Memory B cell (primary cell): ENCODE data around the gene IFT57.

Experiments
- ATAC-seq: fragments of 150-1000 bp; cut with Tn5 transposase; 2 replicates; pipeline ENCODE4 v1.10.0; 2021; ENCODE audit warnings: low read depth, mild to moderate bottlenecking, moderate library complexity
- DNase-seq, 2 donors: peaks; one replicate each; pipeline ENCODE4 v3.0.0; 2022; ENCODE audit warnings: low spot score in 2 of 2
- H3K27ac Mint-ChIP-seq: one replicate; pipeline ENCODE4 v1.8.0; 2022; ENCODE audit warnings: mild to moderate bottlenecking, moderate library complexity, mixed read lengths
- H3K27me3 Mint-ChIP-seq: one replicate; pipeline ENCODE4 v1.8.0; 2022; ENCODE audit warnings: mixed read lengths
- H3K36me3 Mint-ChIP-seq: one replicate; pipeline ENCODE4 v1.8.0; 2022; ENCODE audit warnings: mild to moderate bottlenecking, mixed read lengths
- H3K4me1 Mint-ChIP-seq: one replicate; pipeline ENCODE4 v1.8.0; 2022; ENCODE audit warnings: mixed read lengths
- H3K4me3 Mint-ChIP-seq: one replicate; pipeline ENCODE4 v1.8.0; 2022; ENCODE audit warnings: mild to moderate bottlenecking, moderate library complexity, mixed read lengths
- H3K9me3 Mint-ChIP-seq: one replicate; pipeline ENCODE4 v1.8.0; 2022; ENCODE audit warnings: mixed read lengths

The IFT57 gene

DNA sequence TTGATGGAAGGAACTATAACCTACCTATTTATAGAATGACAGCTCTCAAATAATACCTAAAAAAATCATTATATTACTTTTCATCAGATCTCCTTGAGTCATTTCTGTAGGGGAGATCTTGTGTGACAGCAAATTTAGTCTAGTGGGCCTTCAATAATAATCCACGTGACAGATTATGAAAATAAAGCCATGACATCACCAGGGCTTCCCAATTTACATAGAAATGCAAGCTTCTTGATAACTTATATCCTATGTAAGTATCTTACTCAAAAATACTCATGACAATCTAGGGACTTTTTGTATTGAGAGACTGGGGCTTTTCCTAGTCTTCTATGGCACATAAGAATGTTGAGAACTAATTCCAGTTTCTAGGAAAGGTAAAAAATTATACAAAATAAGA lies 21.6 kb downstream of the IFT57 start:
- no peak overlapping the region for H3K27ac Mint-ChIP-seq
- no peaks in the 10 kb centered on the region for H3K27me3 Mint-ChIP-seq
- ATAC-seq: no peak

DNA sequence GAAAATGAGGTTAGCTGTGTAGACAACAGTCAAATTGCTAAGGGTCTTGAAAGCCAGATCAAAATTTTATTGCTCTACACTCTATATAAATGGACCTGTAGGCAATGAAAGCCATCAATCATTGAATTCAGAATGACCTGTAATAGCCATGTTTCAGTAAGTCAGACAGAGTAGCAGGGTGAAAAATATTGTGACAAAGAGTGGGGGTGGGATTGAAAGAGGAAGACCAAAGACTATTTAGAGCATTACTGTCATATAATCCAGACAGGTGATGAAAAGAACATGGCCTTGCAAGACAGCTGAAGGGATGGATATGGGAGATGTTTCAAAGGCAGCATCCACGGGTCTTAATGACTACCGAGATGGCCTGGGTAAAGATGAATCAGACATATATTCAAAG lies 22.2 kb downstream of the IFT57 start:
- DNase-seq (no peak), ATAC-seq (no peak)
- Mint-ChIP-seq H3K4me1 (peaks cover 38% of the 10 kb centered on the region), H3K27me3 (no peaks in the 10 kb centered on the region), H3K36me3 (peaks cover 42% of the 10 kb centered on the region), H3K9me3 (peaks cover 1% of the 10 kb centered on the region), H3K27ac (peak overlapping the region; percentile 64), H3K4me3 (no peak overlapping the region)

More for the DNA sequence above, 21.6 kb downstream of the IFT57 start:
- H3K9me3 Mint-ChIP-seq: peaks cover under 1% of the 10 kb centered on the region
- peaks cover 39% of the 10 kb centered on the region for H3K36me3 Mint-ChIP-seq
- no peak for DNase-seq
- no peak overlapping the region for H3K4me3 Mint-ChIP-seq
- peaks cover 39% of the 10 kb centered on the region for H3K4me1 Mint-ChIP-seq

GRCh38 chr3:108191394-108191793 lies 30.8 kb downstream of the IFT57 start:
- DNase-seq (no peak), ATAC-seq (no peak)
- Mint-ChIP-seq H3K27ac (no peak overlapping the region), H3K36me3 (peaks cover 39% of the 10 kb centered on the region), H3K27me3 (no peaks in the 10 kb centered on the region), H3K4me3 (no peak overlapping the region), H3K9me3 (peaks cover 1% of the 10 kb centered on the region), H3K4me1 (peaks cover 7% of the 10 kb centered on the region)

GRCh38 chr3:108190346-108190745 lies 31.9 kb downstream of the IFT57 start:
- Mint-ChIP-seq H3K27ac (no peak overlapping the region), H3K4me1 (peaks cover 2% of the 10 kb centered on the region), H3K36me3 (peaks cover 39% of the 10 kb centered on the region), H3K27me3 (no peaks in the 10 kb centered on the region), H3K9me3 (peaks cover 4% of the 10 kb centered on the region), H3K4me3 (no peak overlapping the region)
- no peak for ATAC-seq
- DNase-seq: no peak

DNA sequence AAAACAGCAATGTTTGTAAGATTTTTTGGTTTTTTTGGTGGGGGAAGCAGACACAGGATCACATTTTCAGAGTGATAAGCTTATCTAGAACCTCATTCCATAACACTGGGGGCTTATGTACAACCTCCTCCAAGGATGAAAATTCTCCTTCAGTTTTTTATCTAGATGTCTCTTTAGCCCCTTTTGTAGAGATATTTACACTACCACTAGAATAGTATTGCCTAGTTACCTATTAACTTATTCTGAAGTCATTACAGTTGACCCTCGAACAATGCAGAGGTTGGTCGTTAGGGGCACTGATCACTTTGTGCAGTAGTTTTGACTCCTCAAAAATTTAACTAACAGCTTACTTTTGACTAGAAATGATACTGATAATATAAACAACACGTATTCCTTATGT lies 32.8 kb downstream of the IFT57 start:
- H3K27ac Mint-ChIP-seq: peak overlapping the region; percentile 36
- H3K4me1 Mint-ChIP-seq: peaks cover 2% of the 10 kb centered on the region
- no peaks in the 10 kb centered on the region for H3K27me3 Mint-ChIP-seq
- H3K4me3 Mint-ChIP-seq: no peak overlapping the region
- no peak for ATAC-seq
- DNase-seq: no peak
- peaks cover 38% of the 10 kb centered on the region for H3K36me3 Mint-ChIP-seq
- H3K9me3 Mint-ChIP-seq: peaks cover 6% of the 10 kb centered on the region

DNA sequence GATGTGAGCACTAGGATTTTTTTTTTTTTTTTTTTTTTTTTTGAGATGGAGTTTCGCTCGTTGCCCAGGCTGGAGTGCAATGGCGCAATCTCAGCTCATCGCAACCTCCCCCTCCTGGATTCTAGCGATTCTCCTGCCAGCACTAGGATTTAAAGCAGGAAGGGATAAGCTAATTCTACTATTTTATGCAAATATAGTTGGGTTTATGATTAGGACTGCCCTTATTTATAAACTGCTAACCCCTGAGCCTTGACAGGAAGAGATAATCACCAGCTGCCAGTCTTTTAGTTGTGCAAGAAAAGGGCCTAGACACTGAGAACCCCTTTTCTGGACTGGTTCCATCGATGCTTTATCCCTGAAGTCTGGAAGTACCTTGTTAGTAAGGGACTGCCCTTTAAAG lies 36.7 kb downstream of the IFT57 start:
- H3K9me3 Mint-ChIP-seq: peaks cover 6% of the 10 kb centered on the region
- no peaks in the 10 kb centered on the region for H3K27me3 Mint-ChIP-seq
- DNase-seq (no peak), ATAC-seq (no peak)
- peaks cover 44% of the 10 kb centered on the region for H3K36me3 Mint-ChIP-seq
- H3K4me3 Mint-ChIP-seq: no peak overlapping the region
- H3K27ac Mint-ChIP-seq: no peak overlapping the region
- H3K4me1 Mint-ChIP-seq: peaks cover 16% of the 10 kb centered on the region

DNA sequence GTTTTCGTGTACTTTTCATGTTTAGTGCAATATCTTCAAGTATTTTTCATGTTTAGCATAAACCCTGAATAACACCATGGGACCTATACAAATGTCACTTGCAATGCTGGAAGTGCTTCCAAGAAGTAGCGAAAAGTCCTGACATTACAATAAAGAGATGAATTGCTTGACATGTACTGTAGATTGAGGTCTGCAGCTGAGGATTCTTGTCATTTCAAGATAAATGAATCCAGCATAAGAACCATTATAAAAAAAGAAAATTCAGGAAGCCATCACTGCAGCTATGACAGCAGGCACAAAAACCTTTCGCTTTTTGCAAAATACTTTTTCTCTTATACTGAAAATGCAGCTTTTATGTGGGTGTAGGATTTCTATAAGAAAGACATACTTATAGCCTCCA lies 37.4 kb downstream of the IFT57 start:
- peaks cover 6% of the 10 kb centered on the region for H3K9me3 Mint-ChIP-seq
- no peak overlapping the region for H3K4me3 Mint-ChIP-seq
- ATAC-seq (no peak), DNase-seq (no peak)
- peaks cover 37% of the 10 kb centered on the region for H3K36me3 Mint-ChIP-seq
- H3K27ac Mint-ChIP-seq: no peak overlapping the region
- peaks cover 15% of the 10 kb centered on the region for H3K4me1 Mint-ChIP-seq
- H3K27me3 Mint-ChIP-seq: no peaks in the 10 kb centered on the region

- ATAC-seq (no peak), DNase-seq (no peak)
- no peak overlapping the region for H3K4me3 Mint-ChIP-seq
- no peak overlapping the region for H3K27ac Mint-ChIP-seq
- H3K9me3 Mint-ChIP-seq: peaks cover 6% of the 10 kb centered on the region
- H3K36me3 Mint-ChIP-seq: peaks cover 34% of the 10 kb centered on the region
- H3K27me3 Mint-ChIP-seq: no peaks in the 10 kb centered on the region
- peaks cover 15% of the 10 kb centered on the region for H3K4me1 Mint-ChIP-seq
These were observed 38.3 kb downstream of the IFT57 start for GRCh38 chr3:108183971-108184370.

DNA sequence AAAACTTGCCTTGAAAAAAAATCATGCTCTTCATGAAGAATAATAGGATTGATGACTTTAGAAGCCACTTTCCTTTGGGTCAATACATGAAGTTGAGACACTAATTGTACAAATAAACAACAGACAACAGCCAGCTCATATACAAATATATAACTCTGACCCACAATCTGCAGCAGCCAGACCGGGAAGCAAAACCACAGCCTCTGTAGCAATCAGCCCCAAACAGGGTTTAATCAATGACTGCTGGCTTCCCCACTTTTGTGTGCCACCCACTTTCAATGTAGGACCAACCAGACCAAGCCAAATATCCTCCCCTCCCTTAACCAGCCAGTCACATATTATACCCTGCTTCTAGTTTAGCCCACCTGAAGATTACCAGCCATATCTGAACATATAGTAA lies 39.0 kb downstream of the IFT57 start:
- Mint-ChIP-seq H3K9me3 (peaks cover 6% of the 10 kb centered on the region), H3K4me1 (peaks cover 17% of the 10 kb centered on the region), H3K36me3 (peaks cover 36% of the 10 kb centered on the region), H3K4me3 (no peak overlapping the region), H3K27ac (peak overlapping the region; percentile 56), H3K27me3 (no peaks in the 10 kb centered on the region)
- DNase-seq (no peak), ATAC-seq (no peak)

GRCh38 chr3:108182339-108182738 lies 39.9 kb downstream of the IFT57 start:
- Mint-ChIP-seq H3K36me3 (peaks cover 35% of the 10 kb centered on the region), H3K9me3 (peaks cover 6% of the 10 kb centered on the region), H3K4me1 (peaks cover 17% of the 10 kb centered on the region), H3K27ac (peak overlapping the region; percentile 79), H3K27me3 (no peaks in the 10 kb centered on the region), H3K4me3 (no peak overlapping the region)
- no peak for DNase-seq
- ATAC-seq: no peak

- no peaks in the 10 kb centered on the region for H3K27me3 Mint-ChIP-seq
- H3K4me3 Mint-ChIP-seq: no peak overlapping the region
- DNase-seq (no peak), ATAC-seq (no peak)
- H3K9me3 Mint-ChIP-seq: peaks cover 5% of the 10 kb centered on the region
- H3K36me3 Mint-ChIP-seq: peaks cover 33% of the 10 kb centered on the region
- peak overlapping the region; percentile 62 for H3K27ac Mint-ChIP-seq
- peaks cover 17% of the 10 kb centered on the region for H3K4me1 Mint-ChIP-seq
These were observed 41.1 kb downstream of the IFT57 start for GRCh38 chr3:108181172-108181571.

DNA sequence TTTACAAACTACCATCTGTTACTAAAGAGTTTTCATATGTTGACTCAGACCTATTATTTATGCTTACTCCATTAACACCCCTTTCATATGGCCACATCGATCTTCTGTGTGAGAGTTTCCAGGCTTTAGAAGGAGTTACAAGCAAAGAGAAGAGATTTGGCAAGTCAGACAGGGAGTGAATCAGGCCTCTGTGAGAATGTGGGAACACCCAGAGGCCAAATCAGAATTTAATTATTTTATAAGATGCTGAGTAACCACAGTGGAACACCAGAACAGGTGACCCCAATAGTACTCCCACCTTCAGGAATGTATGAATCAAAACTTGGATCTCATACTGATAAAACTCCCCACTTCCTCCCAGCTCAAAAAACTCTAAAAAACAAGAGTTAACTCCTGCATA lies 42.0 kb downstream of the IFT57 start:
- H3K4me1 Mint-ChIP-seq: peaks cover 17% of the 10 kb centered on the region
- peaks cover 2% of the 10 kb centered on the region for H3K9me3 Mint-ChIP-seq
- ATAC-seq (no peak), DNase-seq (no peak)
- H3K36me3 Mint-ChIP-seq: peaks cover 30% of the 10 kb centered on the region
- H3K4me3 Mint-ChIP-seq: no peak overlapping the region
- no peaks in the 10 kb centered on the region for H3K27me3 Mint-ChIP-seq
- no peak overlapping the region for H3K27ac Mint-ChIP-seq

DNA sequence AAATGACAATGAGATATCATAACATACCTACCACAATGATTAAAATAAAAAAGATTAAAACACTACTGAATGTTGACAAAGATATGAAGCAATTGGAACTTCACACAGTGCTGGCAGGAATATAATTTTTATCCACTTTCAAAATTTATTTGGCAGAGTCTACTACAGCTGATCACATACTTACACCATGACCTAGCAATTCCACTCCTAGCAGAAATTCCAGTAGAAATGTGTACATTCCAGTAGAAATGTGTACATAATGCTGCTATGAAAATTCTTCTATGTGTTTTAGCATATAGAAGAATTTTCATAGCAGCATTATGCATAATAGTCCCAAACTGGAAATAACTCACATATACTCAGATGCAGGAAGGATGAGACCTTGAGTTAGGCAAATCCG lies 43.5 kb downstream of the IFT57 start:
- no peaks in the 10 kb centered on the region for H3K27me3 Mint-ChIP-seq

GRCh38 chr3:108177536-108177935 lies 44.7 kb downstream of the IFT57 start:
- no peak overlapping the region for H3K4me3 Mint-ChIP-seq
- no peak overlapping the region for H3K27ac Mint-ChIP-seq
- peaks cover 25% of the 10 kb centered on the region for H3K36me3 Mint-ChIP-seq
- ATAC-seq (no peak), DNase-seq (no peak)
- H3K4me1 Mint-ChIP-seq: peaks cover 18% of the 10 kb centered on the region
- no peaks in the 10 kb centered on the region for H3K9me3 Mint-ChIP-seq
- no peaks in the 10 kb centered on the region for H3K27me3 Mint-ChIP-seq

More for the DNA sequence above, 43.5 kb downstream of the IFT57 start:
- DNase-seq (no peak), ATAC-seq (no peak)
- H3K4me1 Mint-ChIP-seq: peaks cover 20% of the 10 kb centered on the region
- H3K9me3 Mint-ChIP-seq: no peaks in the 10 kb centered on the region
- no peak overlapping the region for H3K4me3 Mint-ChIP-seq
- peaks cover 27% of the 10 kb centered on the region for H3K36me3 Mint-ChIP-seq
- no peak overlapping the region for H3K27ac Mint-ChIP-seq

DNA sequence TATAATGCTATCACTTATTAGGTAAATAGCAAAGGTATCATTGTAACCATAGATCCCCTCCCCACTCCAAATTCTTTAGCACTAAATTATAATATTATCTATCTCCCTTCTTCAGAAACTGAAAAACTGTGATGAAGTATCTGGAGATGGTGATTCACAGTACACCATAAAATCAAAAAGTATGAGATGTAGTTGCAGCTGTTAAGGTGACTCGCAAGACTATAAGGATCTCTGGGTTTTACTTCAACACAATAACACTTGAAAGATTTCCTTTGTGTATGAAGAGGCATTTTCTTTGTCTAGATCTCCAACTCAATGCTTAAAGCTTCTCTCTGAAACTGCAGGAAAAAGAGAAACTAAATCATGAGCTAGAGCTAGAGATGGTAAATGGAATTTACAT lies 46.9 kb downstream of the IFT57 start:
- no peak for DNase-seq
- peaks cover 14% of the 10 kb centered on the region for H3K4me1 Mint-ChIP-seq
- peaks cover 25% of the 10 kb centered on the region for H3K36me3 Mint-ChIP-seq
- no peaks in the 10 kb centered on the region for H3K27me3 Mint-ChIP-seq
- ATAC-seq: no peak
- no peak overlapping the region for H3K4me3 Mint-ChIP-seq
- no peaks in the 10 kb centered on the region for H3K9me3 Mint-ChIP-seq
- no peak overlapping the region for H3K27ac Mint-ChIP-seq
